HCT116 (cell line): ENCODE data around the gene C1orf50.

Experiments used
- CBX3 ChIP-seq: IDR thresholded peaks from 2 replicates; pipeline ENCODE4 v1.6.1; 2012; ENCODE audit warnings: low read depth
- CEBPB ChIP-seq: IDR thresholded peaks from 2 replicates; pipeline ENCODE4 v1.6.1; 2012; ENCODE audit warnings: low read depth
- EZH2 ChIP-seq: fragments of 200-600 bp; sonication (generic); IDR thresholded peaks from 2 replicates; pipeline ENCODE4 v1.6.1; 2017; ENCODE audit warnings: antibody characterized with exemption, mixed run types
- JUND ChIP-seq: IDR thresholded peaks from 2 replicates; pipeline ENCODE4 v1.6.1; 2012
- POLR2A ChIP-seq: IDR thresholded peaks from 2 replicates; pipeline ENCODE4 v1.7.0; 2011; ENCODE audit warnings: borderline replicate concordance; ENCODE audit not compliant: insufficient read depth, insufficient read length; ENCODE audit errors: extremely low read depth
- POLR2AphosphoS5 ChIP-seq: IDR thresholded peaks from 2 replicates; pipeline ENCODE4 v1.6.1; 2011; ENCODE audit warnings: mild to moderate bottlenecking, low read depth, low read length, moderate library complexity
- RAD21 ChIP-seq: IDR thresholded peaks from 2 replicates; pipeline ENCODE4 v1.6.1; 2012; ENCODE audit warnings: low read depth, mild to moderate bottlenecking
- SIN3A ChIP-seq: IDR thresholded peaks from 2 replicates; pipeline ENCODE4 v1.6.1; 2012; ENCODE audit warnings: low read depth
- SP1 ChIP-seq: IDR thresholded peaks from 2 replicates; pipeline ENCODE4 v1.6.1; 2012; ENCODE audit warnings: low read depth
- YY1 ChIP-seq: IDR thresholded peaks from 2 replicates; pipeline ENCODE4 v1.6.1; 2011; ENCODE audit warnings: low read length, low read depth, moderate library complexity, mild to moderate bottlenecking; ENCODE audit not compliant: insufficient replicate concordance; ENCODE audit errors: extremely low read depth
- ZFX ChIP-seq: fragments of 450-650 bp; IDR thresholded peaks from 2 replicates; pipeline ENCODE4 v1.6.1; 2017
- ZNF274 ChIP-seq: fragments of 200-500 bp; sonication (Bioruptor generic); IDR thresholded peaks from 2 replicates; pipeline ENCODE4 v1.6.1; 2014; ENCODE audit warnings: mild to moderate bottlenecking, low read depth, low read length, inconsistent platforms
- TF ChIP-seq, protein P1 (sequence below), 3 experiments: fragments of 200-600 bp in 1 of 3; sonication (generic) in 1 of 3; IDR thresholded peaks in 2 of 3; conservative IDR thresholded peaks in 1 of 3; 2 replicates each; pipeline ENCODE4 v1.5.1; 2012 to 2017; ENCODE audit warnings: low read depth in 2 of 3, low read length in 2 of 3, antibody characterized with exemption in 1 of 3, borderline replicate concordance in 1 of 3, control low read depth in 1 of 3, mild to moderate bottlenecking in 1 of 3, mixed read lengths in 1 of 3, mixed run types in 1 of 3, moderate library complexity in 1 of 3; ENCODE audit not compliant: insufficient read depth in 1 of 3
- TF ChIP-seq, protein P2 (sequence below): IDR thresholded peaks from 2 replicates; pipeline ENCODE4 v1.6.1; 2012

DNA sequence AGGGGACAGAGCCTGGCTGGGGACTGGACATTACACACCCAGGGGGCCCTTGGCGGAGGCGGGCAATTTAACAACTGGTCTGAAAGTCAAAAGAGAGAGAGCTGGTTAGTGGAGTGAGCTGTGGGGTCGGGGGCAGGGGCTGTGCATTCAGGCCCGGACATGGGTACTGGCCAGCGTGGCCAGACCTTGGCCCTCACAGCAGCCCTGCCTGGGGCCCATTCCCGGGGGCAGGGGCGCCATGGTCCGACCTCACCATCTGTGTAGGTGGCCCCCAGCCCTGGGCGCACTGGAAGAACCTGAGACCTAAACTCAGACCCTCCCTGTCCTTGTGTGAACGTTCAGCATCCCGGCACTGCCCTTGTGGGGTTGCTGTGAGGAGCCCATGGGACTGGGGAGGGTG lies 32.0 kb upstream of the C1orf50 start:
- TF ChIP-seq, protein P1, sequence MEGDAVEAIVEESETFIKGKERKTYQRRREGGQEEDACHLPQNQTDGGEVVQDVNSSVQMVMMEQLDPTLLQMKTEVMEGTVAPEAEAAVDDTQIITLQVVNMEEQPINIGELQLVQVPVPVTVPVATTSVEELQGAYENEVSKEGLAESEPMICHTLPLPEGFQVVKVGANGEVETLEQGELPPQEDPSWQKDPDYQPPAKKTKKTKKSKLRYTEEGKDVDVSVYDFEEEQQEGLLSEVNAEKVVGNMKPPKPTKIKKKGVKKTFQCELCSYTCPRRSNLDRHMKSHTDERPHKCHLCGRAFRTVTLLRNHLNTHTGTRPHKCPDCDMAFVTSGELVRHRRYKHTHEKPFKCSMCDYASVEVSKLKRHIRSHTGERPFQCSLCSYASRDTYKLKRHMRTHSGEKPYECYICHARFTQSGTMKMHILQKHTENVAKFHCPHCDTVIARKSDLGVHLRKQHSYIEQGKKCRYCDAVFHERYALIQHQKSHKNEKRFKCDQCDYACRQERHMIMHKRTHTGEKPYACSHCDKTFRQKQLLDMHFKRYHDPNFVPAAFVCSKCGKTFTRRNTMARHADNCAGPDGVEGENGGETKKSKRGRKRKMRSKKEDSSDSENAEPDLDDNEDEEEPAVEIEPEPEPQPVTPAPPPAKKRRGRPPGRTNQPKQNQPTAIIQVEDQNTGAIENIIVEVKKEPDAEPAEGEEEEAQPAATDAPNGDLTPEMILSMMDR (IDR thresholded peaks at IDR 0.05 in 2 of 3, conservative IDR thresholded peaks at IDR 0.05 in 1 of 3; ENCODE audit: borderline replicate concordance in 1 of 3, insufficient read depth in 1 of 3, low read depth in 2 of 3, low read length in 2 of 3) = no peak
- TF ChIP-seq POLR2A (no peak), EZH2 (no peak), JUND (no peak), SIN3A (no peak), ZNF274 (no peak), CBX3 (no peak), POLR2AphosphoS5 (no peak), YY1 (no peak), CEBPB (no peak), RAD21 (no peak), SP1 (no peak), ZFX (no peak)
- TF ChIP-seq, protein P2, sequence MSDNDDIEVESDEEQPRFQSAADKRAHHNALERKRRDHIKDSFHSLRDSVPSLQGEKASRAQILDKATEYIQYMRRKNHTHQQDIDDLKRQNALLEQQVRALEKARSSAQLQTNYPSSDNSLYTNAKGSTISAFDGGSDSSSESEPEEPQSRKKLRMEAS = no peak
